HG03432 (cell line): ENCODE measurements around the gene GMPPA.

Experiments
- ATAC-seq: cut with Tn5 transposase; IDR thresholded peaks from one replicate; pipeline ENCODE4 v1.9.1; 2021; ENCODE audit warnings: mild to moderate bottlenecking, moderate library complexity; ENCODE audit not compliant: unreplicated experiment

GMPPA gene

GRCh38 chr2:219553463-219553963 is 54.8 kb downstream of the GMPPA start:
- ATAC-seq, result no peak

GRCh38 chr2:219554350-219554749 is 55.7 kb downstream of the GMPPA start:
- ATAC-seq, result no peak

- no peak for ATAC-seq
These were observed 57.3 kb downstream of the GMPPA start for GRCh38 chr2:219555956-219556355.

GRCh38 chr2:219556413-219556812 is 57.7 kb downstream of the GMPPA start:
- ATAC-seq, result no peak
